ENCODE data around the gene STK32B.

The STK32B gene

GRCh38 chr4:5078009-5078408 lies 26.7 kb downstream of the STK32B start:
- DNase-seq, result no peak

DNA sequence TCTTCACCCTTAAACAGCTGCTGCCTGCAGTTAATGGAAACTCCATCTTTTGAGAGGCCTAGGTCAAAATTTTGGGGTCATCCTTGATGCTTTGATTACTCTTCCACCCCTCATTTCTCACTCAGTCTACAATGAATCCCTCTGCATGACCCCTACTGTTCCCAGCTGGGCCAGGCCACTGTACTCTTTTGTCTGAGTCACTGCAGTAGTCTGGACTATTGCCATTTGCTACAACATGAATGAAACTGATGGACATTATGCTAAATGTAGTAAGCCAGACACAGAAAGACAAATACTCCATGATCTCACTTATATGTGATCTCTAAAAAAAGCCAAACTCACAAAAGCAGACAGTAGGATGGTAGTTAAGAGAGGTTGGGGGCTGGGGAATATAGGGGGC lies 28.3 kb downstream of the STK32B start:
- no peak for DNase-seq

DNA sequence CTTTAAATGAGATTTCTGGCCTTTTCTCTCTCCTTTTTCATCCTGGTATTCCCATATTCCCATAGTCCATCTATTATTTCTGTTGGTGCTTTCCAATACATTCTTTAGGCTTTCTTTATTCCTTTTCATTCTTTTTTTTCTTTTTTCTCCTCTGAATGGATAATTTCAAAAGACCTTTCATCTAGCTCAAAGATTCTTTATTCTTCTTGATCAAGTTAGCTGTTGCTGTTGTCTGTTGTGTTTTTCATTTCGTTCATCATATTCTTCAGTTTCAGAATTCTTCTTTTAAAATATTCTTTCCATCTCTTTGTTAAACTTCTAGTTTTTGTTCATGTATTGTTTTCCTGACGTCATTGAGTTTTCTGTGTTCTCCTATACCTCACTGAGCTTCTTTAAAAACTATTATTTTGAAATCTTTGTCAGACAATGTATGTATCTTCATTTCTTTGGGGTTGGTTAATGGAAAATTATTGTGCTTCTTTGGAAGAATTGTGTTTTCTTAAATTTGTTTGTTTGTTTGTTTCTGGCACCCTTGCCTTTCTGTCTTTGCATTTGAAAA lies 30.2 kb downstream of the STK32B start:
- no peak for DNase-seq

- no peak for DNase-seq
These were observed 31.1 kb downstream of the STK32B start for GRCh38 chr4:5082376-5082775.

DNA sequence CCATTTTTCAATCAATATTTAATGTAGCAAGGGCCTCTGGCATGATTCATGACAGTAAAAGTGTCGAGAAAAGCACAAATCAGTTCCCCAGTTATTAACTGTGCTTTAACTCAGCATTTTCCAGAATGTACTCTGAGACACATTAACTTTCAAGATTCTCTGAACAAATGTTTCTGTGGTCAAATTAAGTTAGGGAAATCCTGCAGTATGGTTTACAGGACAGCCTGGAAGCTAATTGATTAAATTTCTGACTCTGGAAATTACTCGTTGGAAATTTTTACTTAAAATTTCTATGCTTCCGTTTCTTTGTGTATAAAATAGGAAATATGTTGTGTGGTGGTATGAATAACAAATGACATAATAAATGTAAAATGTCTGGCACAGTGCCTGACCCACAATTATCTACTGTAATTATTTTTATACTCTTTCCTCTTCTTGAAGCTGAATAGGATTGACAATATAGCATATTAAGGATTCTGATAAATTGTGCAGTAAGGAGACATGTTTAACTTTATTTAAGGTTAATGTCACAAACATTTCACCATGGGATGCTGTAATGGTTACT lies 33.7 kb downstream of the STK32B start:
- DNase-seq, result no peak

DNA sequence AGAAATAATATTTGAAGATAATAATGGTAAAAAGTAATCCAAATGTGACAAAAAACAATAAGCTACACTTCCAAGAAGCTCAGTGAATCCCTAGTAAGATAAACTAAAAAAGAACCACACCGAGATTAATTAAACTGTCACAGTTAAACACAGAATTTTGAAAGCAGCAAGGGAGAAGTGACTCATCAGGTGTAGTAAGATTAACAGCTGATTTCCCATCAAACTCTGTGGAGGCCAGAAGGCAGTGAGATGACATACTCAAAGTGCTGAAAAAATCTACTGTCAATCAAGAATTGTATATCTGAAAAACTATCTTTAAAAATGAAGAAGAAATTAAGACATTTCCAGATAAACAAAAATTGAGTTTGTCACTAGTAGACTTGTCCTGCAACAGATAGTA lies 35.3 kb downstream of the STK32B start:
- DNase-seq, result no peak

DNA sequence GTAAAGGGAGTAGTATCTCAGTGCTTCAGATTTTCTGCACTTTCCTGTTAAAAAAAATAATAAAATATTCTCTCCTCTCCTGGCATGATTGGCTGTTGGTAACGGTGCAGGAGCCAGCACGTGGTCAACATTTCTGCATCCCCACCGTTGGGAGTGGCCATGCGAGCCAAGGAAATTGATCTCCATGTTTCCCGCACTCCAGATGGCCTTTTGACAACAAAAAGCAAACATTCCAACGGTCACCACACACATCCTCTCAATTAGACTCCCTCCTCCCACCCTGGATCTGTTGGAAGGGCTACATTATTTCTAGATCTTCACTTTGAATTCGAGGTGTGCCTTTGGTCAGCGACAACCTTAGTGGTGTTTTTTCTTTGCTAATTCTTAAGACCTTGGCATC lies 45.0 kb downstream of the STK32B start:
- no peak for DNase-seq

- DNase-seq, result no peak
These were observed 46.9 kb downstream of the STK32B start for GRCh38 chr4:5098176-5098575.

DNA sequence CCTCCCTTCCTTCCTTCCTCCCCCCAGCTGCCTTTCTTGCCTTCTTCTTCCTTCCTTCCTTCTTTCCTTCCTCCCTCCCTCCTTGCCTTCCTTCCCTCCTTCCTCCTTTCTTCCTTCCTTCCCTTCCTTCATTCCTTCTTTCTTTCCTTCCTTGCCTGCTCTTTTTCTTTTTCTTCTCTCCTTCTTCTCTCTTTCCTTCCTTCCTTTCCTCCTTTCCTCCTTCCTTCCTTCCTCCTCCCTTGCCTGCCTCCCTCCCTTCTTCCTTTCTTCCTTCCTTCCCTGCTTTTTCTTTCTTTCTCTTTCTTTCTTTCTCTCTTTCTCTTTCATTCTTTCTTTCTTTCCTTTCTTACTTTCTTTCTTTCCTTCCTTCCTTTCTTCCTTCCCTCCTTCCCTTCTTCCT lies 49.1 kb downstream of the STK32B start:
- no peak for DNase-seq

- no peak for DNase-seq
These were observed 49.7 kb downstream of the STK32B start for GRCh38 chr4:5100986-5101385.

DNA sequence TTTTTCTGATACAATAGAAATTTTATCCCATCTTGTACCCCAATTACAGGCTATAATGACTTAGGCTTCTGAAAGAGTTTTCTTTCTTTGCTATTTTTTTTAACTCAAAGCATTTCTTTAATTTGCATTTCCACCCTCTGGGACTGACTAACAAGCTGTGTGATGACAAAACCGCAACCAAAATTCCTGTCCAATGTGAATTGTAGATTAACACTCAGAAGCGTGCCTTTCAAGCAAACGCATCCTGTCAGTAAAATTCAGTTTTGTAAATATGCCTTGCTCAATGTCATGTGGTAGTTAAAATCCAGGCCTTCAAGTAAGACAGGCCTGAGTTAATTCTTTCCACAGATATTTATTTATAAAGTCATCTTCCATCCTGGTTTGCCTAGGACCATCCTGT lies 50.3 kb downstream of the STK32B start:
- DNase-seq, result no peak

DNA sequence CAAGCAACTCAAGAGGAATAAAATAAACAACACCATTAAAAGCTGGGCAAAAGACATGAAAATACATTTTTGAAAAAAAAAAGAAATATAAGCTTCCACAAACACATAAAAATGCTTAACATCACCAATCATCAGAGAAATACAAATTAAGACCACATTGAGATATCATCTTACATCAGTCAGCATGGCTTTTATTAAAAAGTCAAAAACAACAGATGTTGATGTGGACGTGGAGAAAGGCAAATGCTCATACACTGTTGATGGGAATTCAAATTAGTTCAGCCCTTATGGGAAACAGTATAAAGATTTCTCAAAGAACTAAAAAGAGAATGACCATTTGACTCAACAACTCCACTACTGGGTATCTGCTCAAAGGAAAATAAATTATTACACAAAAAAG lies 59.6 kb downstream of the STK32B start:
- no peak for DNase-seq

DNA sequence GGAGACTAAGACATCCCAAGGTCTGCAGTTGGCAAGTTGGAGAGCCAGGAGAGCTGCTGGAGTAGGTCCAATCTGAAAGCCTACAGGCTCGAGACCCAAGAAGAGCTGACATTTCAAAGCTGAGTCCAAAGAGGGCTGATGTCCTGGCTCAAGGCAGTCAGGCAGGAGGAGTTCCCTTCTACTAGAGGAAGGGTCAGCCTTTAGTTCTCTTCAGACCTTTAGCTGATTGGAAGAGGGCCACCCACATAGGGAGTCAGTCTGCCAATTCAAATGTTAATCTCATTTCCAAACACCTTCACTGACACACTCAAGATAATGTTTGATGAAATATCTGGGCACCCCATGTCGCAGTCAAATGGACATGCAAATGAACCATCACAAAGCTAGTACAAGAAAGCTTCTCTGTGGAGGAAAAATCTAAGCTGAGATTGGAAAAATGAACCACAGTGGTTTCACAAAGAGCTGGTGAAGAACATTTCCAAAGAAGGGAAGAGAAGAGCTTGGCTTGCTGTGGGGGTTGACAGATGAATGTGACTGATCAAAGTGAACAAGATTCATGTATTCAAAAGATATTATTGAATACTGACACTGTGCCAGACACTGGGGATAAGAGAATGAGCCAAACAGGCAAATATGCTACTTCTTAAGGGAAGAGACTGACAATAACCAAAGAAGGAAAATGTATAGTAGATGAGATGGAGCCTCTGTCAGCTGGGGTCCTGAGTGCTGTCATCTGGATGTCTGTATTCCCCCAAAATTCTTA lies 61.2 kb downstream of the STK32B start:
- no peak for DNase-seq

DNA sequence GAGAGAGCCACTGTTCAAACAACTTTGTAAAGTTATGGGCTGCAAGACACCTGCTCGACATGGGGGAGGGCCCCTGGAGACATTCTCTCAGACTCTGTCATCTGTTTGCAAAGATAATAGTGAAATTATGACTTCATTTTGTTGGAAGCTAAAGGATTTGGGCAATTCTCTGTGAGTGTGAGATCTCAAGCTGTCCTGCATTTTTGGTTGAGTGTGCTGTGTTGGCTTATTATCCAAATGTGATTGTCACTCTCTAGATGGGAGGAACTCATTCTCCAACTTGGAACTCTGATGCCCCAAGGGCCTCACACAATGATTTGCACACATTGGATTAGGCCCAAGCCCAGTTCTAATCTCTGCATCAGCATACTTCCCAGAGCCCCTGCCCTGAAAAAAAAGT lies 63.7 kb downstream of the STK32B start:
- no peak for DNase-seq

DNA sequence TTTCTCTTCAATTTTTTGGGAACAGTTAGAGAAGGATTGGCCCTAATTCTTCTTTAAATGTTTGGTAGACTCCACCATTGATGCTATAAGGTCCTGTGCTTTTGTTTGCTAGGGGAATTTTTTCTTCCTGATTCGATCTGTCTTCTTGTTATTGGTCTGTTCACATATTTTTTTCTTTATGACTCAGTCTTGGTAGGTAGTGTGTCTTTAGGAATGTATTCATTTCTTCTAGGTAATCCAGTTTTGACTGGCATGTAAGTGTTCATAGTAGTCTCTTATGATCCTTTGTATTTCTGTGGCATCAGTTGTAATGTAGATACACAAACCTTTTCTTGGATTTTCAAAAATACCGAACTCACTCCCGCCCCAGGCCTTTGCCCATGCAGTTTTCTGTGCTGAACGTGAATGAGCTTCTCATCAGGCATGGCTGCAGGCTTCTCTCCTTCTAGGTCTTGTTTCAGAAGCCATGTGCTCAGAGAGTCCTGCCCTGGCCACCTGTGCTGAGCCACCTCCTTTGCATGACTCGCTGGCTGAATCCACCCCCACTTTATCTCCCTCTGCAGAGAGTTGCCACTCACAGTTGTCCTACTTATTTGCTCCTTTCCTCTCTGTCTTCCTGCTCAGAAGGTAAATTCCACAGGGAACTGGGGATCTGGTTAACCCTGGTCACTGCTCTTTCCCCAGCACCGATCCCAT lies 67.0 kb downstream of the STK32B start:
- DNase-seq, result no peak

GRCh38 chr4:5118994-5119835 lies 67.9 kb downstream of the STK32B start:
- no peak for DNase-seq

DNA sequence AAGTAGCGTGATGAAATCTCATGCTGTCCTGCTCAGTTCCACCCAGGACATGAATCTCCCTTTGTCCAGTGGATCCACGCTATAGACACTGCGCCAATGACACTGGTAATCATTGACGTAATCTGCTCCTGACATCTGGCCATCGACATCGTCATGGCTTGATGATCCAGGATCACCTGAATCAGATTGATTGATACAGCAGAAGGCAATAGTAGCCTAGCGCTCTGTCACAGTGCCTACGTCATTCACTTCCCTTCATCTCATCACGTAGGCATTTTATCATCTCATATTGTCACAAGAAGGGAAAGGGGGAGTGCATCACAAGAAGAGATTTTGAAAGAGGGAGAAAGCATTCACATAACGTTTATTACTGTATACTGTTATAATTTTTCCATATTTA lies 68.8 kb downstream of the STK32B start:
- no peak for DNase-seq

DNA sequence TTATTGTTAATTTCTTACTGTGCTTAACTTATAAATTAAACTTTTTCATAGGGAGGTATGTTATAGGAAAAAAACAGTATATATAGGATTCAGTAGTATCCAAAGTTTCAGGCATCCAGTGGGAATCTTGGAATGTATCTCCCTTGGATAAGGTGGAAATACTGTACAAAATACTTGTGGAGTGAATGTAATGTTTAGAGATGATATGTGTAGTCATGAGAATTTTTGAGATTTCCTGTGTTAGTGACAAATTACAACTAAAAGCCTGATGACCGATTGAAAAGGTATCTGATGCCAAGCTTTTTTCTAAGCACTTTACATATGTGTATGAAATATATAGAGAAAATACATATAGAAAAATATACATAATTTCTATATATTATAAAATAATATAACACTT lies 69.2 kb downstream of the STK32B start:
- no peak for DNase-seq

- no peak for DNase-seq
These were observed 70.8 kb downstream of the STK32B start for GRCh38 chr4:5122114-5122513.

DNA sequence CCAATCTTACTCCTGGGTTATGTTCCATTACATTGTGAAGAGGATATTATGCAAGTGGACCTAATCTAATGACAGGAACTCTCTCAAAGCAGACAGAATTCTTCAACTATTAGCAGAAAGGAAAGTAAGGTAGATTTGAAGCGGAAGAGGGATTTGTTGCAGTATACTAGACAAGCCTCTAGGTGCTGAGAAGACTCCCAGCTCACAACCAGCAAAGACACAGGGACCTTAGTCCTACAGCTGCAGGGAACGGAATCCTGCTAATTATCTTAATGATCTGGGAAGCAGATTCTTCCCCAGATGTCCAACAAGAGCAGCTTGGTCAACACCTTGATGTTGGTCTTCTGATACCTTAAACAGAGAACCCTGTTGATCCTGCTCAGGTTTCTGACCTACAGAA lies 73.6 kb downstream of the STK32B start:
- no peak for DNase-seq

GRCh38 chr4:5125321-5125720 lies 74.0 kb downstream of the STK32B start:
- DNase-seq, result no peak

DNA sequence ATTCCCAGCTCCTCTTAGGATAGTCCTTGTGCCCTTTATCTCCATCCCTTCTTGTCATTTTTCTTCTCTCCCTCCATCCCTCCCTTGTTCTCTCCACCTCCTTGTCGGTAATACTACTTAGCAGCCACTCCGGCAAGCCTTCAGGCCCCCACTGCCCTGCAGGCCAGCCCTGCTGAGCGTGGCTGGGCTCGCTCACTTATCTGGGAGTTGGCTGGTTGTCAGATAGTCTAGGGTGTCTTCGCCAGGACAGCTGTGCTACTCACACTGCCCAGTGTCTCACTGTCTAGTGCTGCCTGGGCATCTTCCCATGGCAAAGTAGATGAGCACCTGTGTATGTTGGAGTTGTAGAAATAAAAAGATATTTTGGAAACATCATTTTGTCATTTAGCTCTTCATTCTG lies 75.0 kb downstream of the STK32B start:
- DNase-seq, result no peak

- no peak for DNase-seq
These were observed 75.6 kb downstream of the STK32B start for GRCh38 chr4:5126857-5127256.

Measured in CD4-positive, alpha-beta T cell treated with Interleukin-10 for 1 hour (primary cell).